Naive thymus-derived CD8-positive, alpha-beta T cell (primary cell): ENCODE measurements around the gene AGBL1. TPM values are rescaled to one million over a fixed set of nuclear protein-coding genes. Genes with fewer than 3 reads are reported as not detected.

Experiments
- ATAC-seq, 2 donors: fragments of 150-1000 bp; cut with Tn5 transposase in 1 of 2; sonication (Bioruptor Pico), chemical (Tn5 transposase) in 1 of 2; 1 replicate in 1 of 2; 2 replicates in 1 of 2; pipeline ENCODE4 v1.10.0; 2021; ENCODE audit warnings: mild to moderate bottlenecking in 2 of 2, moderate library complexity in 2 of 2
- POLR2A ChIA-PET: fragments of 350-600 bp; sonication (Branson Sonifier 250); formaldehyde crosslinking; loops from one replicate; lab custom pipeline; 2021; ENCODE audit warnings: antibody characterized with exemption; lab: Charles Lee
- DNase-seq, 10 donors: peaks; one replicate each; pipeline versions ENCODE4 v3.0.0 to v3.0.0-alpha.2; 2020 to 2022
- H3K27ac Mint-ChIP-seq, 10 donors: one replicate each; pipeline ENCODE4 v1.8.0; 2020 to 2022; ENCODE audit warnings: mild to moderate bottlenecking in 10 of 10, mixed read lengths in 10 of 10, moderate library complexity in 4 of 10, inconsistent platforms in 1 of 10
- H3K27me3 Mint-ChIP-seq, 5 donors: one replicate each; pipeline ENCODE4 v1.8.0; 2021 to 2022; ENCODE audit warnings: mixed read lengths in 5 of 5
- H3K36me3 Mint-ChIP-seq, 3 donors: one replicate each; pipeline ENCODE4 v1.8.0; 2020 to 2022; ENCODE audit warnings: mixed read lengths in 3 of 3, mild to moderate bottlenecking in 2 of 3, inconsistent platforms in 1 of 3
- H3K4me1 Mint-ChIP-seq, 4 donors: one replicate each; pipeline ENCODE4 v1.8.0; 2021 to 2022; ENCODE audit warnings: mixed read lengths in 4 of 4
- H3K4me3 Mint-ChIP-seq, 10 donors: one replicate each; pipeline ENCODE4 v1.8.0; 2020 to 2022; ENCODE audit warnings: mild to moderate bottlenecking in 10 of 10, mixed read lengths in 10 of 10, moderate library complexity in 6 of 10, inconsistent platforms in 1 of 10
- H3K9me3 Mint-ChIP-seq, 9 donors: one replicate each; pipeline ENCODE4 v1.8.0; 2020 to 2022; ENCODE audit warnings: mixed read lengths in 9 of 9, mild to moderate bottlenecking in 3 of 9, inconsistent platforms in 1 of 9, moderate library complexity in 1 of 9
- polyA plus RNA-seq, 3 donors: library from polyadenylated mRNA; unstranded; fragments of 300-500 nt; fragmentation: Illumina TruSeq; gene quantifications; one replicate each; pipeline ENCODE4 v1.2.3, GENCODE V29; 2021
- total RNA-seq, 8 experiments: library from RNA in 2 of 8; stranded (reverse) in 2 of 8; gene quantifications; one replicate each; pipeline ENCODE4 v1.2.3 and lab custom pipeline; 2021 to 2026

Gene AGBL1
- total and polyA plus RNA-seq, 5 experiments from 2014 or later = not detected

- H3K27me3 Mint-ChIP-seq = peaks cover 0 to 4% (median 0%) of the 10 kb centered on the region in 5 donors
- DNase-seq (no peak), ATAC-seq (no peak)
- H3K4me1 Mint-ChIP-seq = no peaks in the 10 kb centered on the region
- H3K27ac Mint-ChIP-seq = no peak overlapping the region
- POLR2A ChIA-PET = interaction anchor here (0.5 kb wide), 1 partner anchor 21 kb away, joined by 4 read pairs; no protein-coding TSS in a partner anchor
- no peaks in the 10 kb centered on the region for H3K9me3 Mint-ChIP-seq
- no peak overlapping the region for H3K4me3 Mint-ChIP-seq
- H3K36me3 Mint-ChIP-seq = no peaks in the 10 kb centered on the region
Observed at GRCh38 chr15:86796521-86796920, 716.9 kb downstream of the AGBL1 start.

GRCh38 chr15:86797135-86797534, 717.5 kb downstream of the AGBL1 start:
- no peaks in the 10 kb centered on the region for H3K9me3 Mint-ChIP-seq
- DNase-seq (no peak), ATAC-seq (no peak)
- no peaks in the 10 kb centered on the region for H3K36me3 Mint-ChIP-seq
- H3K27ac Mint-ChIP-seq = no peak overlapping the region
- no peak overlapping the region for H3K4me3 Mint-ChIP-seq
- H3K4me1 Mint-ChIP-seq = no peaks in the 10 kb centered on the region
- peaks cover 0 to 4% (median 0%) of the 10 kb centered on the region in 5 donors for H3K27me3 Mint-ChIP-seq
- POLR2A ChIA-PET = no interaction called here

GRCh38 chr15:86799226-86799625, 719.6 kb downstream of the AGBL1 start:
- no peak overlapping the region for H3K27ac Mint-ChIP-seq
- no peaks in the 10 kb centered on the region for H3K36me3 Mint-ChIP-seq
- H3K4me3 Mint-ChIP-seq = no peak overlapping the region
- DNase-seq = no peak
- no peak for ATAC-seq
- peaks cover 0 to 10% (median 0%) of the 10 kb centered on the region in 5 donors for H3K27me3 Mint-ChIP-seq
- H3K4me1 Mint-ChIP-seq = no peaks in the 10 kb centered on the region
- POLR2A ChIA-PET = no interaction called here
- no peaks in the 10 kb centered on the region for H3K9me3 Mint-ChIP-seq

- Mint-ChIP-seq H3K36me3 (no peaks in the 10 kb centered on the region), H3K27ac (no peak overlapping the region), H3K4me1 (no peaks in the 10 kb centered on the region), H3K4me3 (no peak overlapping the region), H3K27me3 (peaks cover 0 to 10% (median 0%) of the 10 kb centered on the region in 5 donors), H3K9me3 (no peaks in the 10 kb centered on the region)
- DNase-seq = no peak
- no peak for ATAC-seq
- POLR2A ChIA-PET = no interaction called here
Observed at GRCh38 chr15:86802244-86802643, 722.6 kb downstream of the AGBL1 start.

- Mint-ChIP-seq H3K4me3 (no peak overlapping the region), H3K4me1 (no peaks in the 10 kb centered on the region), H3K27ac (peak overlapping the region in 1 of 10 donors; percentile 49), H3K9me3 (no peaks in the 10 kb centered on the region), H3K36me3 (no peaks in the 10 kb centered on the region), H3K27me3 (peaks cover 0 to 10% (median 3%) of the 10 kb centered on the region in 5 donors)
- POLR2A ChIA-PET = no interaction called here
- ATAC-seq = no peak
- DNase-seq = no peak
Observed at GRCh38 chr15:86804406-86804805, 724.7 kb downstream of the AGBL1 start.

- DNase-seq (no peak), ATAC-seq (no peak)
- no peaks in the 10 kb centered on the region for H3K9me3 Mint-ChIP-seq
- no peak overlapping the region for H3K27ac Mint-ChIP-seq
- no peaks in the 10 kb centered on the region for H3K4me1 Mint-ChIP-seq
- POLR2A ChIA-PET = no interaction called here
- peaks cover 5 to 19% (median 10%) of the 10 kb centered on the region in 5 donors for H3K27me3 Mint-ChIP-seq
- H3K4me3 Mint-ChIP-seq = no peak overlapping the region
- H3K36me3 Mint-ChIP-seq = no peaks in the 10 kb centered on the region
Observed at GRCh38 chr15:86810329-86810728, 730.7 kb downstream of the AGBL1 start.

- no peak for ATAC-seq
- POLR2A ChIA-PET = no interaction called here
- H3K4me1 Mint-ChIP-seq = no peaks in the 10 kb centered on the region
- peaks cover 0 to 2% (median 0%) of the 10 kb centered on the region in 9 donors for H3K9me3 Mint-ChIP-seq
- H3K36me3 Mint-ChIP-seq = no peaks in the 10 kb centered on the region
- no peak overlapping the region for H3K4me3 Mint-ChIP-seq
- peaks cover 5 to 31% (median 8%) of the 10 kb centered on the region in 5 donors for H3K27me3 Mint-ChIP-seq
- no peak overlapping the region for H3K27ac Mint-ChIP-seq
- no peak for DNase-seq
Observed at GRCh38 chr15:86813892-86814291, 734.2 kb downstream of the AGBL1 start.

- DNase-seq (no peak), ATAC-seq (no peak)
- Mint-ChIP-seq H3K4me3 (no peak overlapping the region), H3K36me3 (no peaks in the 10 kb centered on the region), H3K4me1 (no peaks in the 10 kb centered on the region), H3K27me3 (peaks cover 0 to 7% (median 4%) of the 10 kb centered on the region in 5 donors), H3K27ac (no peak overlapping the region), H3K9me3 (peaks cover 0 to 16% (median 0%) of the 10 kb centered on the region in 9 donors)
- POLR2A ChIA-PET = no interaction called here
Observed at GRCh38 chr15:86829245-86829644, 749.6 kb downstream of the AGBL1 start.

GRCh38 chr15:86830304-86830703, 750.6 kb downstream of the AGBL1 start:
- ATAC-seq (no peak), DNase-seq (no peak)
- no peaks in the 10 kb centered on the region for H3K4me1 Mint-ChIP-seq
- H3K36me3 Mint-ChIP-seq = no peaks in the 10 kb centered on the region
- no peak overlapping the region for H3K4me3 Mint-ChIP-seq
- peaks cover 0 to 16% (median 0%) of the 10 kb centered on the region in 9 donors for H3K9me3 Mint-ChIP-seq
- H3K27ac Mint-ChIP-seq = no peak overlapping the region
- POLR2A ChIA-PET = interaction anchor here (0.6 kb wide), 1 partner anchor 130 kb away, joined by 4 read pairs; no protein-coding TSS in a partner anchor
- peaks cover 0 to 7% (median 2%) of the 10 kb centered on the region in 5 donors for H3K27me3 Mint-ChIP-seq

- ATAC-seq (no peak), DNase-seq (no peak)
- Mint-ChIP-seq H3K27me3 (peaks cover 0 to 5% (median 2%) of the 10 kb centered on the region in 5 donors), H3K27ac (no peak overlapping the region), H3K9me3 (peaks cover 0 to 16% (median 0%) of the 10 kb centered on the region in 9 donors), H3K4me1 (no peaks in the 10 kb centered on the region), H3K4me3 (no peak overlapping the region), H3K36me3 (no peaks in the 10 kb centered on the region)
- POLR2A ChIA-PET = no interaction called here
Observed at GRCh38 chr15:86833595-86833994, 753.9 kb downstream of the AGBL1 start.

- POLR2A ChIA-PET = no interaction called here
- DNase-seq = no peak
- H3K4me1 Mint-ChIP-seq = no peaks in the 10 kb centered on the region
Observed at GRCh38 chr15:86834115-86834863, 754.6 kb downstream of the AGBL1 start.

GRCh38 chr15:86837294-86838061, 757.8 kb downstream of the AGBL1 start:
- H3K4me3 Mint-ChIP-seq = no peak overlapping the region
- DNase-seq (no peak), ATAC-seq (no peak)
- H3K27me3 Mint-ChIP-seq = peaks cover 0 to 7% (median 5%) of the 10 kb centered on the region in 5 donors
- no peaks in the 10 kb centered on the region for H3K36me3 Mint-ChIP-seq
- H3K4me1 Mint-ChIP-seq = no peaks in the 10 kb centered on the region
- peaks cover 0 to 14% (median 0%) of the 10 kb centered on the region in 9 donors for H3K9me3 Mint-ChIP-seq
- POLR2A ChIA-PET = no interaction called here
- no peak overlapping the region for H3K27ac Mint-ChIP-seq

More at GRCh38 chr15:86834115-86834863, 754.6 kb downstream of the AGBL1 start:
- peaks cover 0 to 16% (median 0%) of the 10 kb centered on the region in 9 donors for H3K9me3 Mint-ChIP-seq
- no peaks in the 10 kb centered on the region for H3K36me3 Mint-ChIP-seq
- H3K27me3 Mint-ChIP-seq = peaks cover 0 to 6% (median 3%) of the 10 kb centered on the region in 5 donors
- ATAC-seq = no peak
- H3K4me3 Mint-ChIP-seq = no peak overlapping the region
- H3K27ac Mint-ChIP-seq = no peak overlapping the region

- Mint-ChIP-seq H3K36me3 (no peaks in the 10 kb centered on the region), H3K27ac (no peak overlapping the region), H3K4me1 (no peaks in the 10 kb centered on the region), H3K9me3 (no peaks in the 10 kb centered on the region), H3K27me3 (peaks cover 0 to 5% (median 0%) of the 10 kb centered on the region in 5 donors), H3K4me3 (no peak overlapping the region)
- POLR2A ChIA-PET = no interaction called here
- ATAC-seq (no peak), DNase-seq (no peak)
Observed at GRCh38 chr15:86839502-86839901, 759.8 kb downstream of the AGBL1 start.
